Brain microvascular endothelial cell (primary cell): ENCODE results near the gene CIBAR2.

Experiments used
- DNase-seq: peaks from one replicate; pipeline ENCODE4 v3.0.0-alpha.2; 2020
- H3K27ac ChIP-seq: fragments of 250-450 bp; sonication (Bioruptor Pico); 2 replicates; pipeline ENCODE4 v1.5.1; 2020; ENCODE audit warnings: mild to moderate bottlenecking, moderate library complexity
- H3K27me3 ChIP-seq: fragments of 250-450 bp; sonication (Bioruptor Pico); replicated peaks from 2 replicates; pipeline ENCODE4 v1.5.1; 2020; ENCODE audit warnings: mild to moderate bottlenecking
- H3K36me3 ChIP-seq: fragments of 250-450 bp; sonication (Bioruptor Pico); replicated peaks from 2 replicates; pipeline ENCODE4 v1.5.1; 2020; ENCODE audit warnings: mild to moderate bottlenecking
- H3K4me3 ChIP-seq: 2 replicates; pipeline ENCODE4 v1.5.1; 2011; ENCODE audit warnings: low read depth, mild to moderate bottlenecking, control low read depth, low read length, moderate library complexity
- in situ Hi-C: cut with HindIII; loops from 2 replicates; pipeline ENCODE4 v1.10.0; 2017; ENCODE audit warnings: low sequenced_read_pairs, low pct_ligation_motif_present
- TF ChIP-seq, protein P1 (sequence below): IDR thresholded peaks from 2 replicates; pipeline ENCODE4 v1.5.1; 2011; ENCODE audit warnings: low read depth, mild to moderate bottlenecking, moderate library complexity, low read length, control low read depth, inconsistent platforms; ENCODE audit errors: missing control alignments

CIBAR2 gene

DNA sequence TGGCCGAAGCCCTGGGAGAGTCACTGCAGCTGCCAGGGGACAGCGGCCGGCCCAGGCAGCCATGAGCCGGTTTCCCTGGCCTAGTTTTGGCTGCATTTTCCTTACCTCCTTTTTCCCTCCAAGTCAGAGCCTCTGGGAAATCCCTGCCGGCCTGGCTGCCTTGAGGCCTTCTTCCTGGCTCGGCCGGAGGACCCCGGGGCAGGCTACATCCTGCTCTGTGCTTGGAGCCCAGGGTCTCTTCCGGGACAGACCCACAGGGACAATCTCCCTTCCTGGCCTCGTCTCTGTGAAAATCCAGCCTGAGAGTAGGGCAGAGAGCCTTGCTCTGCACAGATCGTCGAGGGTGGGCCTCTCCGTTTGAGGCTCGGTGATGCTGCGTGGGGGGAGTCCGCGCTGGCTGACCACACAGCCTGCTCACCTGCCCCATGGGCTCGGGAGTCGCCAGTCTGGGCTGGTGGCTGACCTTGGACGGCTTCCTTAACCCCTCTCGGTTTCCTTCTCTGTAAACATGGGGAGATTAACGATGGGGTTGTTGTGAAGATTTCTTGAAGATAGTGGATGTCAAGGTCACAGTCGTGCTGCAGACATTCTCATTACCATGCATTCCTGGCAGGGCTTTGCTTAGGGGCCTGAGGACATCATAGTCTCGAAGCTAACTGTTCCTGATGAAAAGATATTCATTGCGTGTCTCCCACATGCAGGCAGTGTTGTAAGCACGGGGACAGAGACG lies 34.8 kb upstream of the CIBAR2 start:
- in situ Hi-C loops = no loop called here
- Histone ChIP-seq H3K4me3 (no peak overlapping the region), H3K27me3 (no peaks in the 10 kb centered on the region), H3K27ac (no peak overlapping the region), H3K36me3 (no peaks in the 10 kb centered on the region)
- no peak for DNase-seq
- TF ChIP-seq, protein P1, sequence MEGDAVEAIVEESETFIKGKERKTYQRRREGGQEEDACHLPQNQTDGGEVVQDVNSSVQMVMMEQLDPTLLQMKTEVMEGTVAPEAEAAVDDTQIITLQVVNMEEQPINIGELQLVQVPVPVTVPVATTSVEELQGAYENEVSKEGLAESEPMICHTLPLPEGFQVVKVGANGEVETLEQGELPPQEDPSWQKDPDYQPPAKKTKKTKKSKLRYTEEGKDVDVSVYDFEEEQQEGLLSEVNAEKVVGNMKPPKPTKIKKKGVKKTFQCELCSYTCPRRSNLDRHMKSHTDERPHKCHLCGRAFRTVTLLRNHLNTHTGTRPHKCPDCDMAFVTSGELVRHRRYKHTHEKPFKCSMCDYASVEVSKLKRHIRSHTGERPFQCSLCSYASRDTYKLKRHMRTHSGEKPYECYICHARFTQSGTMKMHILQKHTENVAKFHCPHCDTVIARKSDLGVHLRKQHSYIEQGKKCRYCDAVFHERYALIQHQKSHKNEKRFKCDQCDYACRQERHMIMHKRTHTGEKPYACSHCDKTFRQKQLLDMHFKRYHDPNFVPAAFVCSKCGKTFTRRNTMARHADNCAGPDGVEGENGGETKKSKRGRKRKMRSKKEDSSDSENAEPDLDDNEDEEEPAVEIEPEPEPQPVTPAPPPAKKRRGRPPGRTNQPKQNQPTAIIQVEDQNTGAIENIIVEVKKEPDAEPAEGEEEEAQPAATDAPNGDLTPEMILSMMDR = no peak

DNA sequence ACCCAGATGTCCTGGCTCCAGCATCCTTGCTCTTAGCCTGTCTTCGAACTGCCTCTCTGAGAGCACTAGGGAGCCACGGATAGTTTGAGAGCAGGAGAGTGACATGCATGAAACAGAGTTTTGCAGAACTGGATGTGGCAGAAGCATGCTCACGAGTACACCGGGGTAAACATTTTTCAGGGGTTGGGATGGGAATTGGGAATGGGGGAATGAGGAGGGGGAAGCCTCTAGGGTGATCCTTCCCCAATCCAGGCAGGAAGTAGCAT lies 34.2 kb upstream of the CIBAR2 start:
- H3K4me3 ChIP-seq = no peak overlapping the region
- DNase-seq = no peak
- in situ Hi-C loops = no loop called here
- H3K27ac ChIP-seq = no peak overlapping the region
- TF ChIP-seq, protein P1 = no peak
- no peaks in the 10 kb centered on the region for H3K27me3 ChIP-seq
- H3K36me3 ChIP-seq = no peaks in the 10 kb centered on the region

DNA sequence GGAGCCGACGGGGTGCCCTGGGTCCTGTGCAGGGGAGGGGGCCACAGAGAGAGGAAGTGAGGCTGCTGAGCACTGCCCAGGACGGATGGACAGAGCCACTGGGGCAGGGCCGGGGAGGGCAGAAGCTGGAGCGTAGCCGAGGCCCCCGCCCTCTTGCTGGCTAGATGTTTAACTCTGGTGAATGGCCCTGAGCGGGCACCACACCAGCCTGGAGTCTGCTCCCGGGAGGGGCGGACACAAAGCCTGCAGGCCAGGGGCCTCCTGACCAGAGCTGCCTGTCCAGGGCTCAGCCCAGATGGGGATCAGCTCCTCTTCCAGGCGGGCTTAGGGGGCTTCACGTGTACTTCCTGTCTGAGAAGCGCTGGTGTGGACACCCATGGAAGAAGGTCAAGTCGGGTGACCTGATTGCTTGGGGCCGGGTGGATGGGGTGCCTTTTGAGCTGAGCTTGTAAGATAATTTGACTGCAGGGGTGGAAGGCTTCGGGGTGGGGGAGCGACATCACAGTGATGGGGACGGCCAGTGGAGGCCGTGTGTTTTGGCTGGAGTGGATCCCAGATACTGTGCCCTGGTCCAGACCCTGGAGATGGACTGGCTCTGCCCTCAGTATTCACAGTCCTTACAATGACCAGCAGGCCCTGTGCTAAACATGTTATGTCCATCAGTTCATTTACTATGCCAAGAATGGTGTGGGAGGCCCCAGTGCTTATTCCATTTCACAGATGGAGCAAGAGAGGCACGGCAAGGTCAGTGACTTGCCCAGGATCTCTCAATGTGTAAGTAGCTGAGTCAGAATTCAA lies 33.7 kb upstream of the CIBAR2 start:
- TF ChIP-seq, protein P1 = no peak
- Histone ChIP-seq H3K4me3 (no peak overlapping the region), H3K27ac (no peak overlapping the region), H3K36me3 (no peaks in the 10 kb centered on the region), H3K27me3 (no peaks in the 10 kb centered on the region)
- in situ Hi-C loops = no loop called here
- no peak for DNase-seq

DNA sequence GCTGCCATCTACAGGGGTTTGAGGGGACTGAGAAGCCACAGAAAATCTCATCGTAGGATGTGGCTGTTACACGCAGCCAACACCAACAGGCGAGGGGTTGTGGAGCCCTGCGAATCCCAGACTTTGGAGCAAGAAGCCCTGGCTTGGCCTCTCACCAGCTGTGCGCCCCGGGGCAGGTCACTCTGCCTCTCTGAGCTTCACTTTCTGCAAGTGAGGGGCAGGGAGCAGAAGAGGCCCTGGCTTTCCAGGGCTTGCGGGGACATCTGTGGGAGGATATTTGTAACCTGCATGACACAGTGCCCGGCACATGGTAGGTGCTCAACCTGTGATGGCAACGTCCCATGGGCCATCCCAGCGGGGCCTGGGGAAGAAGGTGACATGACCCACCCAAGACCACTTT lies 32.9 kb upstream of the CIBAR2 start:
- in situ Hi-C loops = no loop called here
- no peak overlapping the region for H3K4me3 ChIP-seq
- H3K27ac ChIP-seq = no peak overlapping the region
- H3K36me3 ChIP-seq = no peaks in the 10 kb centered on the region
- no peaks in the 10 kb centered on the region for H3K27me3 ChIP-seq
- TF ChIP-seq, protein P1 = no peak
- no peak for DNase-seq

DNA sequence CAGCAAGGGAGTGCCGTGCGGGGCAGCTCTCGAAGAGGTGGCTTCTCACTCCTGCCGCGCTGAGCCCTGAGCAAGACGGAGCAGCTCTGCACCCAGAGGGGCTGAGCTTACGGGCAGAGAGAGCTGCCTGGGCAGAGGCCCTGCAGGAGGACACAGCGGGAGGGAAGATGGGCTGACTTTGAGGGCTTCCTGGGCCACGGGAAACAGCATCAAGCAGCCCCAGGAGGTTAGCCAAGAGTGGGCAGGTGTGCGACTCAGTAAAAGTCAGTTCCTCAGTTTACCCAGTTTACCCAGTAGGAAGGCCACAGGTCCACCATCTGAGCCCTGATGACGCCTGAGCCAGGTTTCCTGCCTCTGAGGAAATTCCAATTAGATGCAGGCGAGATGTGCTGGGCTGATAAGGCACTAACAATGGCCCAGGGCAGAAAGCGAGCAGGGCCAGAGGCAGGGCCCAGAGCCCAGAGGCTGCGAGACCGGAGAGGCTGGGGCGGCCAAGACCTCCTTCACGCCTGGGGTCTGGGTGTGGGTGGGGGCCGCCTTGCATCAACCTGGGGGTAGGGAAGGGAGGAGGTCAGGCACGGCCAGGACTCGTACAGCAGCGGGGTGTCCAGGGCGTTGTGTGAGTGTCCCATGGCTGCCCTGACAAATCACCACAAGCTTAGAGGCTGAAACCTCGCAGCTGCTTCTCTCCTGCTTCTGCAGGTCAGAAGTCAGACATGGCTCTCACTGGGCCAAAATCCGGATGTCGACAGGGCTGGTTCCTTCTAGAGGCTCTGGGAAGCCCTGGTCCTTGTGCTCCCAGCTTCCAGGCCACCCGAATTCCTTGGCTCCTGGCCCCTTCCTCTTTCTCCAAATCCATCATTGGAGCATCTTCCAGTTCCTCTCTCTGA lies 32.0 kb upstream of the CIBAR2 start:
- H3K36me3 ChIP-seq = no peaks in the 10 kb centered on the region
- DNase-seq = no peak
- in situ Hi-C loops = no loop called here
- TF ChIP-seq, protein P1 = no peak
- H3K4me3 ChIP-seq = no peak overlapping the region
- no peaks in the 10 kb centered on the region for H3K27me3 ChIP-seq
- no peak overlapping the region for H3K27ac ChIP-seq
